GM21423 (cell line): Measurements from ENCODE around the gene FYTTD1.

ENCODE experiments used
- ATAC-seq: cut with Tn5 transposase; IDR thresholded peaks from one replicate; pipeline ENCODE4 v1.9.1; 2021; ENCODE audit warnings: mild to moderate bottlenecking, moderate library complexity; ENCODE audit not compliant: unreplicated experiment

FYTTD1 gene

DNA sequence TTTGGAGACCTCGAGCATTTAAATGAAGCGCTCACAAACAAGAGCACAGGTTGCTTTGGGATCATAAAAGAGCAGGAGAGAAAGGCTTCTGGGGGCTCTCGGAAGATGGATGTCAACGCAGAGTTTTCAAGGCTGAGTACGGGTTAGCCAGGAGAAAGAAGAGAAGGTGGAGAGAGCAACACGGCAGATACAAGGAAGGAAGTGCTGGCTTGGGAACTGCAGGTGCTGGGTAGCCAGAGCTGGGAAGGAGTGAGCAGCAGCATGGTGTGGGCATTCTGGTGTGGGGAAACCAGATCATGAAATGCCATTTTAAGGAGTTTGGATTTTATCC, 12.4 kb upstream of the FYTTD1 start:
- no peak for ATAC-seq

DNA sequence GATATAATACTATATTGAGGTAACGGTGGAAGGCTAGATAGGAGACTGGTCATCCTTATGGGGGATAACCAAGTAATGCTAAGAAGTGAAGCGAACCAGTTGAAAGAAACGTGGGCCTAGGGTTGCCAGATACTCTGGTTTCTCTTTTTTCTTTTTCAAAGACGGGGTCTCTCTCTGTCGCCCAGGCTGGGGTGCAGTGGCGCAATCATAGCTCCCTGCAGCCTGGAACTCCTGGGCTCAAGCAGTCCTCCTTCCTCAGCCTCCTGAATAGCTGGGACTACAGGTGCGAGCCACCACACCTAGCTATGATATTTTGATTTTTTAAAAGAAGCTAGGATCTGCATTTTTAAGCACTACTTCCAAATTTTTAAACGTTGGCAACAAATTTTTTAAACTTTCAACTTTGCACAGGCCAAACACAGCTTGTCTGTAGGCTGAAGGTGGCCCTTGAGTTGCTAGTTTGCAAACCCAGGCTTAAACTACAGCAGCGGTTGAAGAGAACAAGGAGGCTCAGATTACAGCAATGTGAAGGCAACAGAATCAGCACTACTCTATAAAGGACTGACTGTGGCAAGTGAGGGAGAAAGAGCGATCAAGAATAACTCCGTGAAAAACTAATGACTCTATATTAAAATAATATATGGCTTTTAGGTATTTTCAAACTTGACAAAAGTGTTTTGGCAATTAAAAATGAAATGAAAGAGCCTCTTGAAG, 11.8 kb upstream of the FYTTD1 start:
- no peak for ATAC-seq

DNA sequence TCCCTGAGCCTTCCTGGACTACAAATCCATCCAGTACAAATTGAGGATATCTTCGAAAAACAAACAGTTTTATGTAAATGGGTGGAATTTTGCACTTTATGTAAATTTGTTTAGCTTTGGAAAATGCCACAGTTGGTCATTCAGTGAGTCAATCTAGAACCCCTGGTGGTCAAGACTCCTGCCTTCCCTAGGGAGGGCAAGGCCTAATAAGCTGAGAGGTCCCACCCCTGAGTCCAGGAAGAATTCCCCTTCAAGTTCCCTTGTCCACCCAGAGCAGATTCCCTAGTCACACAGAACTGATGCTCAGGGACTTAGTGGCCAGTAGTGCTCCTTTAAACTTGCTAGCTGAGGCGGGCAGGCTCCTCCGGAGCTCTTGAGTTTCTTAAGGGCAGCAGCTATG, 6.9 kb upstream of the FYTTD1 start:
- no peak for ATAC-seq

DNA sequence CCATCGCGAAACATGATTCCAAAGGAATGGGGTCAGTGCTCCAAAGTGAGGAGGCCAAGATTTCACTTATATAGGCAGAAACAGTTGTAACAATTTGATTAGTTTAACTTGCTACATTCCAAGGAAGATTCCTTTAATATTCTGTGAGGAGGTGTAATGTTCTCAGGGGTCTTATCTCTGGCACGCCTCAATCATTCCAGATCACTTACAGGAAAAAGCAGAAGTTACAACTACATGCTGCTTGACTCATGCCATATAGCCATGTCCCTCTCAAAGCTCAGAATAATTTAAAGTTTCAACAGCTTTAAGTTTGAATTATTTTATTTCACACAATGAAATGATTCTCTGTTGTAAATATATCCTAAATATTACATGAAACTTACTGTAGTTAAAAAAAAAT, 3.5 kb upstream of the FYTTD1 start:
- ATAC-seq, result no peak

DNA sequence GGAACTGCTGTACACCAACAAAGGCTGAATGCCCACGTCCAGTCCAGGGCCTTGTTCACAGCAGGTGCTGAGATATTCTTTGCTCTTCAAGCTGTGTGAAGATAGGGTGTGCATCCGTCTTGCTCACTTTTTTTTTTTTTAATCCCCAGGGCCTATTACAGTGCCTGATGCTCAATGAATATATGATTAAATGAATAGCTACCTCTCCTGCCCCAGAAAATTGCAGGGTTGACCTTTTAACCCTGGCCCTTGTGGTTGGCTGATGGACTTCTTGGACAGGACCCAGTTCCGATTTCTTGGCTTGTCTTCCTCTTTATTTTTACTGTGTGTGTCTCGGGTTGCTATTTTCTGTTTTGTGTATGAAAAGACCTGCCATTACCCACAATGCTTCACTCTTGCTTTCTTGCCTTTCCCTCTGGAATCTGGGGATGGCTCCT, 2.9 kb upstream of the FYTTD1 start:
- ATAC-seq, result no peak

DNA sequence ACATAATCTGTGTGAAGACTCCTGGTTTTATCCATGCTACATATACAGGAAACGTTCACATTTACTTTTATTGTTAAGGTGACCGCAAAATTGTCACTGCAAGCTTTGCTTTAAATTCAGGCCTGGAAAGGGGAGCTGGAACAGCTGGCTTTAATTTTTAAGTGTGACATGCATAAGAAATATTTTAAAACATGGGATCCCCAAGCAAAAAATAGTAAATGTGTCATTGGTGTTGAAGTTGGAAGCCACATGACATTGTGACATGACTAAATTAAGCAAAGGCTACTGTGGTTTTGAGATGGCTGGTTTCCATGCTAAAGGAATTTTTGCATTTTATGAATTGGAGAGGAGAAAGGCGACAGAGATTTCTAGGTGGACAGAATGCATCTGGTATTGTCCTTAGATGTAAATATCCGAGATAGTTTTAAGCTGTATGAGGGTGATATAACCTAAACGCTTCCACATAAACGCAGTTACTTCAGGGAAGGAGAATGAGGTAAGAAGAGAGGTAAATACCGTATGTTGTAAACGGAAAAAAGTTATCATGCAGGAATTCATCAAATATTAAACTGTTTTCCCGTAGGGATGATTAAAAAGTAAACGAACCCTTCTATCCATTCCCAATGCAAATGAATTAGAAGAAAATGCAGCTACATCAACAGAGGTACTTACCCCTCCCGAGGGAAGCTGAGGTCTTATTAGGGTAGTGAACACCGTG, 927 bp upstream of the FYTTD1 start:
- ATAC-seq, result no peak

DNA sequence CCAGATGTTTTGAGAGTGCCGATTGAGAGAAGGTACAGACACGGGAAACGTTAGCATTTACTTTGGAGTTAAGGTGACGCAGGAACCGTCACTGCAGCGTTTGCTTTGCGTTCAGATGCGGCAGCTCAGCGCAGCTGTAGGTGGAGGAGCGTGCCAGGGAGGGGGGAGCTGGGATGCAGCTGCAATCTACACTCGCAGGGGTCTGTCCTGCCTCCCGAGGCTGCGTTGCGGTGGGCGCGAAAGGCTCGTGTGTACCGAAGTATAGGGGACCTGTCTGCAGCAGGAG, 425 bp upstream of the FYTTD1 start:
- peak; percentile 34 for ATAC-seq

DNA sequence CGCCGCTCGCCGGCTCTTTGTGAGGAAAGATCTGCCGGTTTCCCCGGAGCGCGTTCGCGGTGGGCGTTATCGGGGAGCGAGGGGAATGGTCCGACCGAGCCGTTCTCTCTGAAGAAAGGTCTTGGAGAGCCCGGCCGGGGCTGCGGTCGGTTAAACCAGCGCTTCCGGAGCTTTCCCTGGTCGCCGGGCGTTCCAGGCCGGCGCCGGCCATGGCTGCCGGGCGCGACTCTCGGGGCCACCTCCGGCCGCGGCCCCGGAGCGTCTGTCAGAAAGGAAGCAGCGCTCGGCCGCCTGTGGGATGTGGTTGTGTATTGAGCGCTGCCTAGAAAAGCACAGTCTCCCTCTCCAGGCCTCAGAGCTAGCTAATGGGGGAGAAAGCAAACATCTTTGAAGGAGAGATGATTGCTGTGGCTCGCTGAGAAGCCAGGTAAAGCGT, 731 bp downstream of the FYTTD1 start:
- peak; percentile 54 for ATAC-seq

DNA sequence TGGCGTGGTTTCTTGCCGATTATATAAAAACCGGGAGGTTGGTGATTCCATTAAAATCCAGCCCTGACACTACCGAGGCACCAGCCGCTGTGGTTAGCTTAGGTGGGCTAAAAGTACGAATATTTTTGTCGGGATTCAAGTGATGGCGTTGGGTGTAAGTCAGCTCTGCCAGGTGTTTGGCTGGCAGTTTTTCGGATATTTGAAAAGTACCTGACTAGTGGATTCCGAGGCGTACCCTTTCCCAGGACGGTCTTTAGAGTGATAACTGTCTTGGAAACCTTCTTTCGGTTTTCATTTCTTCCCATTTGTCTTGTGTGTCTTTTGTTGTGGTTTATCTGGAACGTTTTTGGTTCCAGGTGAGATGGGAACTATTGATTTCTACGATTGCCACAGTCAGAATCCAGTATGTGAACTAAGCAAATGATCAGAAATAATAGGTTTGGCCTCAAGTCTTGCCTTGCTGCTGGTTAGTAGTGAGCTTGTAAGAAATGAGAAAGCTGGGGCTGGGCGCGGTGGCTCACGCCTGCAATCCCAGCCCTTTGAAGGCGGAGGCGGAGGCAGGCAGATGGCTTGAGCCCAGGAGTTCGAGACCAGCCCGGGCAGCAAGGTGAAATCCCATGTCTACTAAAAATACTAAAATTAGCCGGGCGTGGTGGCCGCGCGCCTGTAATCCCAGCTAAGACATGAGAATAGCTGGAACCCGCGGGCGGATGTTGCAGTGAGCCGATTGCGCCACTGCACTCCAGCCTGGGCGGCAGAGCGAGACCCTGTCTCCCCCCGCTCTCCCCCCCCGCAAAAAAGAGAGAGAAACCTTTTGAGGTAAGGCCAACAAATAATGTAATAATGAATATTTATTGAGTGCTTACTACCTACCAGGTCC, 1.4 kb downstream of the FYTTD1 start:
- no peak for ATAC-seq

DNA sequence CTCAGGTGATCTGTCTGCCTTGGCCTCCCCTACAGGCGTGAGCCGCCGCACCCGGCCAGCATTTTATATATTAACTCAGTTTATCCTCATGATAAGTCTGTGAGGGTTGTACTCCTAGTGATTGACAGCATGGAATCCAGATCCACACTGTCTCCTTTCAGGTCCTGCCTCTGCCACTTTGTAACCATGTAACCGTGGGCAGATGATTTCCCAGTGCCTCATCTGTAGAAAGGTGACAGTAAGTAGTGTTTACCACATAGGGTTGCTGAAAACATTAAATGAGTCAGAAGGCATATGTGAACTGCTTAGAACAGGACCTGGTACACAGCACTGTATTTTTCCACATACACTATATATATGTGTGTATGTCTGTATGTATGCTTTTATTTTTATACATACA, 2.4 kb downstream of the FYTTD1 start:
- no peak for ATAC-seq

DNA sequence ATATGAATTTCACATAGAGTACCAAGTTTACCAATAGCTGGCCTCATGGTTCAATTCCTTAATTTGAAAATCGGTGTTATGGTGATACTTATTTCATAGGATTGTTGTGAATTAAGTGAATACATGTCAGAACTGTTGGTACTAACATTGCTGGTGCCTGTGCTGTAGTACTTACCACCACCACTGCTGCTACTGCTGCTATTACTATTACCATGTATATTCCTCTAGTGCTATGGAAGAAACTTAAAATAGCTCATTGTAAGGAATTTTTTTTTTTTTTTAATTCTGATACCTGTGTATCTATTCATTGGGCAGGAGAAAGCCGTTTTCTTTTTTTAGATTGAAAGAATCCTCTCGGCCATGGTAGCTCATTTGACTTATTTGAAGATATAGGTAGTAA, 3.6 kb downstream of the FYTTD1 start:
- ATAC-seq, result no peak

DNA sequence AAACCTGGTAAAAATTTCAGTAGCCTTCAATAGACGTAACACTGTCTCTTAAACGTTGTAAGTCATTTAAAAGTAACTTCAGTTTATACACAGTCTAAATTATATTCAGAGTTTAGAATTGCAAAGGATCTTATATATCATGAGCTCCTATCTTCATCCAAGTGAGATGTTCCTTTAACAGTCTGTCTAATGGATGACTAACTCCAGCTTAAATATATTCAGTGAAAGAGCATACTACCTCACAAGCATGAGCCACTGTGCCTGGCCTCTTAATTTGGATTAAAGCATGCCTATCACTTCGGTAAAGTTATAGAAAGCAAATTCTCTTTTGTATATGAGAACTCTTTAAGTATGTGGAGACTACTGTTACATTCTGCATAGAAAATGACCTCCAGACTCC, 7.0 kb downstream of the FYTTD1 start:
- no peak for ATAC-seq

DNA sequence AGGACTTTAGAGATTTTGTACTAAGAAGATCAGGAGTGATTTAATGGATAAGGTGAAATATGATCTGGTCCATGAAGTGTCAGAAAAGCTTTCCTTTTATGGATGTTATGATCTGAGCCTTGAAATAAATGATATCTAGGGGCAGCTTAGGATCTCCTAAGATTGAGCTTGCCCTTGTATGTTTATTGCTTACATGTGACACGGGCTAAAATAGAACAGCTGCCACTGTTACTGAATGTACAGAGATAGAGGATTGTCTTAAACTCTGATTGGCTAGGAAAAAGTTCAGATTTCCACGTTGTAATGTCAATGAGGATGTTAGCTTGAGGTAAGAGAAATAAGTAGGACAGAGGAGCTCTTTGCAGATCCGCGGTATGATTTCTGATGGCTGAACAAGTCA, 8.8 kb downstream of the FYTTD1 start:
- ATAC-seq, result no peak

DNA sequence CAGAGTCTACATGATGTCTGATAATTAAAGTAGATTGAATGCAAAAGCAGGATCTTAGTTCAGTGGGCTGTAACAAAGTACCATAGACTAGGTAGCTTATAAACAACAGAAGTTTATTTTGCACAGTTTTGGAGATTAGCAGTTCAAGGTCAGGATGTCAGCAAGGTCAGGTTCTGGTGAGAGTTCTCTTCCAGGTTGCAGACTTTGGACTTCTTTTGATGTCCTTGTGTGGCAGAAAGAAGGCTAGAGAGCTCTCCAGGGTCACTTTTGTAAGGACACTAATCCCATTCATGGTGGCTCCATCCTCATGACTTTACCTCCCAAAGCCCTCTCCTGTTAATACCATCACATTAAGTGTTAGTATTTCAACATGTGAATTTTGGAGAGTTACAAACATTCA, 12.1 kb downstream of the FYTTD1 start:
- ATAC-seq, result no peak

DNA sequence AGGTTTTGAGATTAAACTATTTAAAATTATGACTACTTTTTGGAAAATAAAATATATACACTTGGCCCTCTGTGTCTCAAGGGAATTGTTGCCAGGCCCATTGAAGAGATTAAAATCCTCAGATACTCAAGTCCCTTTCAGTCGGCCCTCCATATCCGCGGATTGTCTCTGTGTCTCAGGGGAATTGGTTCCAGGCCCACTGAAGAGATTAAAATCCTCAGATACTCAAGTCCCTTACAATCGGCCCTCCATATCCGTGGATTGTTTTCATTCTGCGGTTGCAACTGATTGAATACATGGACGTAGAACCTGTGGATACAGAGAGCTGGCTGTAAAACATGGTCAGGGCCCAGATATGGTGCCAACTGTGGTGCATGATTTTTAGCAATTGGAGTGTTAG, 25.6 kb downstream of the FYTTD1 start:
- ATAC-seq, result no peak

DNA sequence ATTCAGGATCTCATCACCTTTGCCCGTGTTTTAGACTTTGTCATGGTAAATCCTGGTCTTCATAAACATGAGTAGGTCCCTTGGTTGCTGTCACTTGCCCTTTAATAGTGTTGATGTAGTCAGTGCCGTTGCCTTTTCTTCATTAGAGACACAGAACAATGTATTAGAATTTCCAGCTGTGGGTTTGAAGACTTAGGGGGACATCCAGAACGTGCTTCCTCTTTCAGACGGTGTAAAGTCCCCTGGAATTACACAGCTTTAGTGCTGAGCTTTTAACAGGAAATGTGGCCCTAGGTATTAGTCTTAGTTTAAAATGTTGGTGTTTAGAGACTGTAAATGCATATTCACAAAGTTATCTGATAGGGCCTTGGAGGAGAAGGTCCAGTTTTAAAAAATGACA, 32.5 kb downstream of the FYTTD1 start:
- peak; percentile 61 for ATAC-seq

DNA sequence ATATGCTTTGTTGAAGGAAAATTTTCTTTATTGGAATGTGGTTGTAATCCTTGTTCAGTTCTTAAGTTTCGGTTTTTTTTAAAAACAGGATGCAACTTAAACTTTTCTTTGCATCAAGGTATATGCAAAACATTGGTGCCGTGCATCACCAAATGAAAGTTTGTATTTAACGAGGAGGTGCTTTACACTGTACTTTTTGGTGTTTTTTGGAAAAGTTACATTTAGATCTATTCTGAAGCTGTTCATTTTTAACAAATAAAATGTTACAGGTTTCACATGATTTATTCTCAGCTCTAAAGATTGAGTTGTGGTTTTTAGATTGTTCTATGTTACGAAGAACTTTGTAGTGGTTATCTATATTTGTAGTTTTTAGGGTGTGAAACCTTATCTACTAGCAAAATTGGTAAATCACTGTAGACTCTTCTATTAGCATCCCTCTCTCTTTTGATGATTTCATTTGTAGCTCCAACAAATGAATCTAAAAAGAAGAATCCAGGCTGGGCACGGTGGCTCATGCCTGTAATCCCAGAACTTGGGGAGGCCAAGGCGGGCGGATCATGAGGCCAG, 34.4 kb downstream of the FYTTD1 start:
- no peak for ATAC-seq

DNA sequence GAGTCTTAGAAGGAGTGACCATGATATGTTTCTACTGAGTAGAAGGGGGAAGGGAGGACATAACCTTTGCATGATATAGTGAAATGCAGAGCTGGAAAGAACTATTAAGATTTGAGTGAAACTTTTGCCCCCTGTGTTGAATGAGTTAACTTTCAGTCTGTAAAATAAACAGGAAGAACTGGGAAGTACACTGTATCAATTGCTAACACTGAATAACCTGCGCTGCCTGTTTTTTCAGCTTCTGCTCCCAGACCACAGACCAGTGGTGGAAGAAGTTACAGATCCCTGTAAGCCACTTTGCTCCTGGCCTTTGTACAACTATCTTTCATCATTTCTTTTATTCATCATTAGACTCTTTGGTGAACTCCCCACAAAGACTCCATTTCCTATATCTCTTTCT, 37.7 kb downstream of the FYTTD1 start:
- ATAC-seq, result no peak

DNA sequence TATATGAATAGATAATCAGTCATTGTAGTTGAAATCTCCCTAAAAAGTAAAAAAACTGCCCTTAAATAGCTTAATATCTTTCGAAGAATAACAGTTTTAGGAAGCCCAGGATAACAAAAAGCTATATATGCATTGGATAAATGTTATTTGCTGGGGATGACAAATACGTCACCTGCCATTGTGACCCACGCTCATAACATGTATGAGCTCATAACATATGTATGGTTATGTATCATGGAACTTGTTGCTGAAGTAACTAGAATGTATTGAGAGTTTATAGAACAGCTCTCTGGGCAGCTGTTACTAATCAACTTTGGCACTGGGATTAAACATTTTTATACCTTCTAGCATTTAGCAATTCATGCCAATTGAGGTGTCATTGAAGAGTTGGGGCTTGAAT, 39.6 kb downstream of the FYTTD1 start:
- ATAC-seq, result no peak

DNA sequence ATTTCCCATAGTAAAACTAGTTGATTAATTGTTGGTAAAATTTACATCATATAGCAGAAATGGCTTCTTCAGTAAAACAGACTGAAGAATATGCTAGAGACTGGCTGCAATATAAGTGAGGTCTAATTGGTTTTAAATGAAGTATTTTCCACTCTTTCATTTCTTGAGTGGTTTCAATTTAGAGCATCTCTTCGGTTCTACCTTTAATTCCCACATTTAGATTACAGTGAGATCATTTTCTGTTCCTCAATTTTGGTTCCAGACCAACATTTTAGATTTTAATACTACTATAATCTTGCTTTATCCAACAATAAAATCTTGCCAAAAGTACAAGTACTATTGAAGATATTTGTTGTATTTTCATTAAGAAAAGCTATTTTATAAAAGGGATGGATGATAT, 40.4 kb downstream of the FYTTD1 start:
- no peak for ATAC-seq

DNA sequence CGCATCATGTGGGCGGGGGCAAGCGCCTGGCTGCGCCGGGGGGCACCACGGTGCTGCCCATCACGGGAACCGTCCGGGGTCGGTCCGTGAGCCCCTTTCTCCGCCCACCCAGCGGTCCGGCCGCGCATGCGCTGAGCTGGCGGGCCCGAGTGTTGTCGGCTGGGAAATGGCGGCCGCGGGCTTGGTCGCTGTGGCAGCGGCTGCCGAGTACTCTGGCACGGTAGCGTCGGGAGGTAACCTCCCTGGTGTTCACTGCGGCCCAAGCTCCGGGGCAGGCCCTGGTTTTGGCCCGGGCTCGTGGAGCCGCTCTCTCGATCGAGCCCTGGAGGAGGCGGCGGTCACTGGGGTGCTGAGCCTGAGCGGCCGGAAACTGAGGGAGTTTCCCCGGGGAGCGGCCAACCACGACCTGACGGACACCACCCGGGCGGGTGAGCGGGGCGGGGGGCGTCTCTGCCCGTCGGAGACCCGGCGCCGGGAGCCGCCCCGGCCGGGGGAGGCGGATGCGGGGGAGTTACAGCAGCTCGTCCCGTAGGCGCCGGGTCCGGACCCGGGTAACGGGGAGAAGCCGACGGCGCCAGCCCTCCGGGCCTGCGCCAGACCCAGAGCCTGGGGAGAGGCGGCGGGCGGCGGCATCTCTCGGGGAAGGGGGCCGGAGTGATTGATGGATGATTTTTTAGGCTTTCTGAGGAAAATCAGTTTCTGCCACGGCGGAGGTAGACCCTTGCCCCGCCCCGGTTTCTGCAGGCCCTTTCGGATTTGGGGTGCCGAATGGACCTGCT, 41.6 kb downstream of the FYTTD1 start, which contains the start of gene LRCH3:
Gene LRCH3, plus strand, starts transcription at position 142 of the 779 bp plus-strand sequence. Its CDS starts 25 bp downstream, at position 167.
- ATAC-seq, result peak; percentile 77
